Adrenal gland (tissue), 12 donors: ENCODE results near the gene MMP24. TPM values are rescaled to one million over a fixed set of nuclear protein-coding genes. Genes with fewer than 3 reads are reported as not detected.
"Not testable (repeated sequence)": the region's sequence is repeated elsewhere in the genome, so short reads cannot be mapped to it uniquely, and the experiment has no call there.

Experiments
- DNase-seq, 7 donors: peaks; one replicate each; pipeline ENCODE4 v3.0.0-alpha.2; 2019 to 2020
- H3K27ac ChIP-seq, 5 donors: fragments of 200-600 bp; sonication (generic) in 4 of 5; 1 replicate in 3 of 5; 2 replicates in 2 of 5; pipeline versions ENCODE4 v1.5.1 to v1.8.0; 2016 to 2020; ENCODE audit warnings: mild to moderate bottlenecking in 1 of 5
- H3K27me3 ChIP-seq: fragments of 200-600 bp; 2 replicates; pipeline ENCODE4 v1.8.0; 2021
- H3K36me3 ChIP-seq, 2 donors: fragments of 200-600 bp; replicated peaks in 1 of 2; 1 replicate in 1 of 2; 2 replicates in 1 of 2; pipeline versions ENCODE4 v1.5.1 to v1.8.0; 2018 to 2022
- H3K4me1 ChIP-seq, 2 donors: fragments of 200-600 bp; replicated peaks in 1 of 2; 1 replicate in 1 of 2; 2 replicates in 1 of 2; pipeline versions ENCODE4 v1.5.1 to v1.8.0; 2018 to 2021
- H3K4me3 ChIP-seq, 4 donors: fragments of 200-600 bp; sonication (generic) in 3 of 4; one replicate each; pipeline ENCODE4 v1.5.1; 2016 to 2018
- H3K9me3 ChIP-seq, 3 donors: fragments of 200-600 bp; sonication (generic) in 1 of 3; replicated peaks in 1 of 3; 1 replicate in 2 of 3; 2 replicates in 1 of 3; pipeline versions ENCODE4 v1.5.1 to v1.8.0; 2016 to 2021
- POLR2A ChIP-seq, 2 donors: fragments of 450-650 bp; IDR thresholded peaks; one replicate each; pipeline ENCODE4 v1.6.1; 2017; ENCODE audit warnings: antibody characterized with exemption in 2 of 2, mild to moderate bottlenecking in 2 of 2, moderate library complexity in 1 of 2
- WGBS, 4 donors: extraction: QIAGEN DNeasy Blood & Tissue Kit in 2 of 4; methylation state at CpG; one replicate each; pipeline versions ENCODE4 v1.1.5 to v1.1.7; 2013 to 2017; 5-methylcytosine and 5-hydroxymethylcytosine counted together
- intact Hi-C, 2 donors: fragments of 100-400 bp; cut with DNase I; formaldehyde crosslinking; loops; one replicate each; pipeline versions ENCODE4 v1.14.1 to v1.15.0; 2022 to 2023
- polyA plus RNA-seq, 3 donors: library from polyadenylated mRNA; stranded (reverse); fragments of 200-250 nt in 2 of 3; fragments of 350-450 nt in 1 of 3; fragmentation: Illumina TruSeq in 1 of 3; extraction: RNeasy Lipid Tissue Mini Kit (QIAGEN cat#74804) in 1 of 3; gene quantifications; one replicate each; pipeline ENCODE4 v1.2.3, GENCODE V29; 2013 to 2014
- total RNA-seq, 9 donors: library from RNA; depleted of rRNA in 4 of 9; stranded (reverse); fragments of >200 nt in 4 of 9; fragments of 120-200 nt in 1 of 9; fragmentation: NEBNext Ultra II Directional in 1 of 9; extraction: Animal tissue kit (Norgen Biotek cat#: 25700) in 1 of 9; gene quantifications; one replicate each; pipeline versions ENCODE4 v1.1.0 to v1.2.4, GENCODE V29; 2013 to 2023
- TF ChIP-seq, protein P1 (sequence below), 6 experiments: fragments of 450-650 bp in 4 of 6; fragments of 200-600 bp in 2 of 6; sonication (generic) in 1 of 6; IDR thresholded peaks; 1 replicate in 5 of 6; 2 replicates in 1 of 6; pipeline versions ENCODE4 v1.5.1 to v1.8.0; 2016 to 2021; ENCODE audit warnings: antibody characterized with exemption in 6 of 6, mild to moderate bottlenecking in 2 of 6, moderate library complexity in 1 of 6
- donor health status: healthy with polysubstance abuse.
- donor health status: Bipolar disorder and iron deficiency.
- donor health status: DM: yes; HTN: yes; CAD: no.
- donor health status: DM: no; HTN: no; CAD: no.
- donor health status: DM: no; HTN: no; CAD: no.
- donor health status: DM: yes; HTN: yes; CAD: no.

The MMP24 gene
- total and polyA plus RNA-seq, 12 donors, result 0.09 to 2.3 (median 1.3) TPM

GRCh38 chr20:35191419-35192117 is 34.9 kb upstream of the MMP24 start:
- Histone ChIP-seq H3K27me3 (no peaks in the 10 kb centered on the region), H3K4me1 (peaks cover 0 to 4% of the 10 kb centered on the region in 2 donors), H3K9me3 (peaks cover 0 to 6% (median 0%) of the 10 kb centered on the region in 3 donors), H3K27ac (no peak overlapping the region), H3K4me3 (no peak overlapping the region), H3K36me3 (no peaks in the 10 kb centered on the region)
- TF ChIP-seq, protein P1, sequence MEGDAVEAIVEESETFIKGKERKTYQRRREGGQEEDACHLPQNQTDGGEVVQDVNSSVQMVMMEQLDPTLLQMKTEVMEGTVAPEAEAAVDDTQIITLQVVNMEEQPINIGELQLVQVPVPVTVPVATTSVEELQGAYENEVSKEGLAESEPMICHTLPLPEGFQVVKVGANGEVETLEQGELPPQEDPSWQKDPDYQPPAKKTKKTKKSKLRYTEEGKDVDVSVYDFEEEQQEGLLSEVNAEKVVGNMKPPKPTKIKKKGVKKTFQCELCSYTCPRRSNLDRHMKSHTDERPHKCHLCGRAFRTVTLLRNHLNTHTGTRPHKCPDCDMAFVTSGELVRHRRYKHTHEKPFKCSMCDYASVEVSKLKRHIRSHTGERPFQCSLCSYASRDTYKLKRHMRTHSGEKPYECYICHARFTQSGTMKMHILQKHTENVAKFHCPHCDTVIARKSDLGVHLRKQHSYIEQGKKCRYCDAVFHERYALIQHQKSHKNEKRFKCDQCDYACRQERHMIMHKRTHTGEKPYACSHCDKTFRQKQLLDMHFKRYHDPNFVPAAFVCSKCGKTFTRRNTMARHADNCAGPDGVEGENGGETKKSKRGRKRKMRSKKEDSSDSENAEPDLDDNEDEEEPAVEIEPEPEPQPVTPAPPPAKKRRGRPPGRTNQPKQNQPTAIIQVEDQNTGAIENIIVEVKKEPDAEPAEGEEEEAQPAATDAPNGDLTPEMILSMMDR (IDR thresholded peaks at IDR 0.05), result no peak
- no peak for TF ChIP-seq POLR2A (IDR thresholded peaks at IDR 0.05)
- 86 to 90% (median 88%) methylated on average over 5 of the region's 5 CpGs for WGBS, 4 donors
- intact Hi-C loops, result no loop called here
- no peak for DNase-seq

- WGBS, 4 donors, result 54 to 60% (median 57%) methylated on average over 9 of the region's 9 CpGs
- Histone ChIP-seq H3K27me3 (no peaks in the 10 kb centered on the region), H3K36me3 (no peaks in the 10 kb centered on the region), H3K4me3 (no peak overlapping the region), H3K9me3 (peaks cover 0 to 13% (median 0%) of the 10 kb centered on the region in 3 donors), H3K27ac (peak overlapping the region in 1 of 5 donors; percentile 21), H3K4me1 (peaks cover 0 to 4% of the 10 kb centered on the region in 2 donors)
- no peak for TF ChIP-seq POLR2A (IDR thresholded peaks at IDR 0.05)
- TF ChIP-seq, protein P1 (IDR thresholded peaks at IDR 0.05), result no peak
- intact Hi-C loops, result no loop called here
- peak in 1 of 7 donors; percentile 34 for DNase-seq
Observed at GRCh38 chr20:35192118-35192872, 34.2 kb upstream of the MMP24 start.

DNA sequence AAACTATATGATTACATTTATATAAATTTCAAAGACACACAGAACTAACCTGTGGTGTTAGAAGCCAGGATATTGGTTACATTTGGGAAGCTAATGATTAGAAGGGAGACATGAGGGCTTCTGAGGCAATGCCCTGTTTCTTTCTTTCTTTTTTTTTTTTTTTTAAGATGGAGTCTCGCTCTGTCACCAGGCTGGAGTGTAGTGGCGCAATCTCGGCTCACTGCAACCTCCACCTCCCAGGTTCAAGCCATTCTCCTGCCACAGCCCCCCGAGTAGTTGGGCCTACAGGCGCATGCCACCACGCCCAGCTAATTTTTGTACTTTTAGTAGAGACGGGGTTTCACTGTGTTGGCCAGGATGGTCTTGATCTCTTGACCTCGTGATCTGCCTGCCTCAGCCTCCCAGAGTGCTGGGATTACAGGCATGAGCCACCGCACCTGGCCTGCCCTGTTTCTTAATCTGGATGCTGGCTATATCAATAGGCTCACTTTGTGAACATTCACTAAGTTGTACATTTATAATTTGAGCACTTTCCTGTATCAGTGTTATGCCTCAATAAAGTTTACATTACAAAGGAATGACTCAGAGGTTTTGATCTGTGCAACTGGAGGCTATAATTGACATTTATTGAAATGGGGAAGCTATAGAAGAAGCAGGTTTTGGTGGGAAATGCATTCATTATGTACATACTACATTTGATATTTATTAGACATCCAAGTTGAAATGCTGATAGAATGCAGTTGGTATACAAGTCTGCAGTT is 33.3 kb upstream of the MMP24 start:
- H3K36me3 ChIP-seq, DNase-seq, H3K27ac ChIP-seq, H3K4me3 ChIP-seq, H3K4me1 ChIP-seq, intact Hi-C loops, H3K27me3 ChIP-seq: not testable (repeated sequence)
- 90 to 94% (median 93%) methylated on average over 7 to 9 of the region's 9 CpGs for WGBS, 4 donors
- peaks cover 0 to 13% (median 0%) of the 10 kb centered on the region in 3 donors for H3K9me3 ChIP-seq

DNA sequence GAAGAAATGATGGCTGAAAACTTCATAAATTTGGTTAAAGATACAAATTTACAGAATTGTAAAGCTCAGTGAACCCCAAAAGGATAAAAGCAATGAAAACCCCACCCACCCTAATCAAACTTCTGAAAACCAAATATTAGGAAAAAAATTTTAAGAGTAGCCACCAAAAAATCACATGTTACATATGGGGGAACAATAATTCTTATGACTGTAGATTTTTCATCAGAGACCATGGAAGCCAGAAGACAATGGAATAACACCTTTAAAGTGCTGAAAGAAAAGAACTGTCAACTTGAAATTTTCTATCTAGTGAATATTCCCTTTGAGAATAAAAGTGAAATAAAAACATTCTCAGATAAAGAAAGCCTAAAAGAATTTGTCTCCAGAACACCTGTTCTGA is 30.2 kb upstream of the MMP24 start:
- DNase-seq, result no peak
- TF ChIP-seq, protein P1 (IDR thresholded peaks at IDR 0.05), result no peak
- no peak for TF ChIP-seq POLR2A (IDR thresholded peaks at IDR 0.05)
- Histone ChIP-seq H3K4me3 (no peak overlapping the region), H3K36me3 (no peaks in the 10 kb centered on the region), H3K4me1 (peaks cover 0 to 14% of the 10 kb centered on the region in 2 donors), H3K27ac (no peak overlapping the region), H3K9me3 (peaks cover 0 to 24% (median 0%) of the 10 kb centered on the region in 3 donors), H3K27me3 (no peaks in the 10 kb centered on the region)
- intact Hi-C loops, result no loop called here
